Left lung (tissue), 10 donors: ENCODE measurements around the gene TIPIN. TPM values are rescaled to one million over a fixed set of nuclear protein-coding genes. Genes with fewer than 3 reads are reported as not detected.

Experiments used
- ATAC-seq: fragments of 200-7000 bp; cut with Tn5 transposase; one replicate; pipeline ENCODE4 v1.9.1; 2020; ENCODE audit warnings: moderate library complexity
- DNase-seq, 4 donors: peaks; one replicate each; pipeline ENCODE4 v3.0.0-alpha.2; 2013 to 2020
- H3K27ac ChIP-seq, 2 donors: fragments of 200-600 bp; sonication (generic) in 1 of 2; one replicate each; pipeline versions ENCODE4 v1.5.0 to v1.8.0; 2020 to 2021
- H3K27me3 ChIP-seq, 2 donors: fragments of 200-600 bp; sonication (generic) in 1 of 2; one replicate each; pipeline versions ENCODE4 v1.5.0 to v1.8.0; 2020 to 2021
- H3K36me3 ChIP-seq, 2 donors: fragments of 200-600 bp; sonication (generic) in 1 of 2; one replicate each; pipeline versions ENCODE4 v1.5.0 to v1.8.0; 2020 to 2021
- H3K4me1 ChIP-seq, 2 donors: fragments of 200-600 bp; one replicate each; pipeline ENCODE4 v1.8.0; 2021
- H3K4me3 ChIP-seq, 2 donors: fragments of 200-600 bp; sonication (generic) in 1 of 2; one replicate each; pipeline versions ENCODE4 v1.5.0 to v1.8.0; 2020 to 2021; ENCODE audit warnings: mild to moderate bottlenecking in 1 of 2
- H3K9me3 ChIP-seq, 2 donors: fragments of 200-600 bp; sonication (generic) in 1 of 2; one replicate each; pipeline versions ENCODE4 v1.5.0 to v1.8.0; 2020 to 2021
- intact Hi-C, 2 donors: fragments of 100-400 bp; cut with DNase I; formaldehyde crosslinking; loops; one replicate each; pipeline versions ENCODE4 v1.11.2 to v1.14.2; 2022
- polyA plus RNA-seq, 6 donors: library from polyadenylated mRNA; unstranded; fragments of 120-200 nt; gene quantifications; one replicate each; pipeline ENCODE4 v1.2.1, GENCODE V29; 2013; ENCODE audit not compliant: insufficient read length in 6 of 6
- total RNA-seq, 2 donors: library from RNA; stranded (reverse); fragmentation: NEBNext Ultra II Directional; extraction: Animal tissue kit (Norgen Biotek cat#: 25700); gene quantifications; one replicate each; pipeline ENCODE4 v1.2.1, GENCODE V29; 2021
- TF ChIP-seq, protein P1 (sequence below), 2 donors: fragments of 200-600 bp; sonication (generic) in 1 of 2; IDR thresholded peaks; one replicate each; pipeline versions ENCODE4 v1.5.0 to v1.8.0; 2021; ENCODE audit warnings: antibody characterized with exemption in 2 of 2
- donor health status: DM: no; HTN: yes; CAD: no.
- donor health status: DM: no; HTN: no; CAD: no.

TIPIN gene
- total and polyA plus RNA-seq, 8 donors: 7.1 to 23.1 (median 17.7) TPM

DNA sequence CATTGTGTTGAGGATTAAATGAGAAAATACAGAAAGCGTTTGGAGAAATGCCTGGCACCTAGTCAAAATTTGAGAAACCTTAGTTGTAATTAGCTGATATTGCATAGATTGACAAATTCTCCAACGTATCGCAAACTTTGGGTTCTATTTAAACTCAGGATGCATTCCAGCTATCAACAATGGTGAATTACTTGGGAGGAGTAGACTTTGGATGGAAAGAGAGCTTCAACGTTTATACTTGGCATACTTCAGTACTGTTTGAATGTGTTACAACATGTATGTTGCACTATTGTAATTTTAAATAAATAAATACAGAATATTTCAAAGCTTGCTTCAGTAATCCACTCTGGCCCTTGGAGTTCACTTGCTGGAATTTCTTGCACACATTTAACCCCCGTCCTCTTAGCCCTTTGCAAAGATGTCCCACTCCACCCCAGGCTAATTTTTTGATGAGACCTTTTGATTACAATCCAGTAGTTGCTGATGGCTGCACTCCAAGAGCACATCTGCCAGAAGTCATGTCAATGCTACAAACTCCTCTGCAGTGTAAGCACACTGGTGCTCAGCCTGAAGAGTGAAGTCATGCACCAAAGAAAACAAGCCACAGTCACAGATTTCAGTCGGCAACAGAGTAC is 67.8 kb downstream of the TIPIN start:
- intact Hi-C loops: no loop called here
- no peak for ATAC-seq
- no peaks in the 10 kb centered on the region for H3K27me3 ChIP-seq

GRCh38 chr15:66288093-66288492 is 68.4 kb downstream of the TIPIN start:
- intact Hi-C loops: no loop called here
- Histone ChIP-seq H3K27ac (no peak overlapping the region), H3K36me3 (no peaks in the 10 kb centered on the region), H3K9me3 (no peaks in the 10 kb centered on the region), H3K27me3 (no peaks in the 10 kb centered on the region), H3K4me3 (no peak overlapping the region), H3K4me1 (peaks cover 6 to 18% of the 10 kb centered on the region in 2 donors)
- TF ChIP-seq, protein P1, sequence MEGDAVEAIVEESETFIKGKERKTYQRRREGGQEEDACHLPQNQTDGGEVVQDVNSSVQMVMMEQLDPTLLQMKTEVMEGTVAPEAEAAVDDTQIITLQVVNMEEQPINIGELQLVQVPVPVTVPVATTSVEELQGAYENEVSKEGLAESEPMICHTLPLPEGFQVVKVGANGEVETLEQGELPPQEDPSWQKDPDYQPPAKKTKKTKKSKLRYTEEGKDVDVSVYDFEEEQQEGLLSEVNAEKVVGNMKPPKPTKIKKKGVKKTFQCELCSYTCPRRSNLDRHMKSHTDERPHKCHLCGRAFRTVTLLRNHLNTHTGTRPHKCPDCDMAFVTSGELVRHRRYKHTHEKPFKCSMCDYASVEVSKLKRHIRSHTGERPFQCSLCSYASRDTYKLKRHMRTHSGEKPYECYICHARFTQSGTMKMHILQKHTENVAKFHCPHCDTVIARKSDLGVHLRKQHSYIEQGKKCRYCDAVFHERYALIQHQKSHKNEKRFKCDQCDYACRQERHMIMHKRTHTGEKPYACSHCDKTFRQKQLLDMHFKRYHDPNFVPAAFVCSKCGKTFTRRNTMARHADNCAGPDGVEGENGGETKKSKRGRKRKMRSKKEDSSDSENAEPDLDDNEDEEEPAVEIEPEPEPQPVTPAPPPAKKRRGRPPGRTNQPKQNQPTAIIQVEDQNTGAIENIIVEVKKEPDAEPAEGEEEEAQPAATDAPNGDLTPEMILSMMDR (IDR thresholded peaks at IDR 0.05): no peak
- DNase-seq: no peak
- no peak for ATAC-seq

More for the DNA sequence above, 67.8 kb downstream of the TIPIN start:
- Histone ChIP-seq H3K9me3 (no peaks in the 10 kb centered on the region), H3K27ac (no peak overlapping the region), H3K36me3 (no peaks in the 10 kb centered on the region), H3K4me1 (peaks cover 6 to 18% of the 10 kb centered on the region in 2 donors), H3K4me3 (no peak overlapping the region)
- peak in 2 of 4 donors; percentile 56 to 73 for DNase-seq
- TF ChIP-seq, protein P1 (IDR thresholded peaks at IDR 0.05): no peak

GRCh38 chr15:66287461-66288057 is 68.9 kb downstream of the TIPIN start:
- Histone ChIP-seq H3K27me3 (no peaks in the 10 kb centered on the region), H3K4me3 (no peak overlapping the region), H3K9me3 (no peaks in the 10 kb centered on the region), H3K36me3 (no peaks in the 10 kb centered on the region), H3K4me1 (peaks cover 1 to 13% of the 10 kb centered on the region in 2 donors), H3K27ac (no peak overlapping the region)
- intact Hi-C loops: no loop called here
- ATAC-seq (peak; percentile 56), DNase-seq (no peak)
- TF ChIP-seq, protein P1 (IDR thresholded peaks at IDR 0.05): peak; percentile 53 to 54

Other genes starting within 250 kb of the TIPIN start
- gene MEGF11, start 102.9 kb downstream of the TIPIN start, total RNA-seq: 1 to 10 TPM in 1 of 2 donors, not detected in 1; 2.6 TPM
- gene MEGF11, start 102.9 kb downstream of the TIPIN start, polyA plus RNA-seq: 10 to 100 TPM in 3 of 6 donors, 1 to 10 TPM in 3; 4.7 to 17.4 (median 11.2) TPM
- gene DIS3L, start 63.1 kb downstream of the TIPIN start, total RNA-seq: 10 to 100 TPM; 23.8 to 26.9 TPM
- gene DIS3L, start 63.1 kb downstream of the TIPIN start, polyA plus RNA-seq: 10 to 100 TPM; 44.8 to 55.9 (median 49.6) TPM
- gene MAP2K1, start 30.2 kb upstream of the TIPIN start, total RNA-seq: 10 to 100 TPM; 59.3 to 60.4 TPM
- gene MAP2K1, start 30.2 kb upstream of the TIPIN start, polyA plus RNA-seq: 10 to 100 TPM; 46.3 to 55.7 (median 50.6) TPM
- gene SNAPC5, start 141.1 kb upstream of the TIPIN start, total RNA-seq: 10 to 100 TPM; 17.9 to 19.4 TPM
- gene SNAPC5, start 141.1 kb upstream of the TIPIN start, polyA plus RNA-seq: 10 to 100 TPM; 23.7 to 33.7 (median 27.7) TPM
- gene RPL4, start 148.2 kb upstream of the TIPIN start, total RNA-seq: 1,000 to 10,000 TPM; 1,719 to 1,750 TPM
- 1,000 to 10,000 TPM; 3,845 to 4,606 (median 4,331) TPM for gene RPL4, start 148.2 kb upstream of the TIPIN start, polyA plus RNA-seq
- 10 to 100 TPM in 1 of 2 donors, 1 to 10 TPM in 1; 8.6 to 13.6 TPM for gene ZWILCH, start 148.6 kb upstream of the TIPIN start, total RNA-seq
- gene ZWILCH, start 148.6 kb upstream of the TIPIN start, polyA plus RNA-seq: 10 to 100 TPM; 19.0 to 32.2 (median 27.4) TPM
- under 1 TPM in 1 of 2 donors, not detected in 1; 0.26 TPM for gene LCTL, start 209.3 kb upstream of the TIPIN start, total RNA-seq
- gene LCTL, start 209.3 kb upstream of the TIPIN start, polyA plus RNA-seq: under 1 TPM; 0.34 to 0.56 (median 0.46) TPM